NT2/D1 (cell line): ENCODE measurements around the gene USP14.
"Not testable (repeated sequence)": the region's sequence is repeated elsewhere in the genome, so short reads cannot be mapped to it uniquely, and the experiment has no call there.

ENCODE experiments used
- SUZ12 ChIP-seq: IDR thresholded peaks from 2 replicates; pipeline ENCODE4 v1.6.1; 2011; ENCODE audit not compliant: insufficient read length, insufficient read depth; ENCODE audit errors: extremely low read depth
- ZNF274 ChIP-seq: IDR thresholded peaks from 2 replicates; pipeline ENCODE4 v1.6.1; 2011; ENCODE audit warnings: mild to moderate bottlenecking, low read depth, low read length

DNA sequence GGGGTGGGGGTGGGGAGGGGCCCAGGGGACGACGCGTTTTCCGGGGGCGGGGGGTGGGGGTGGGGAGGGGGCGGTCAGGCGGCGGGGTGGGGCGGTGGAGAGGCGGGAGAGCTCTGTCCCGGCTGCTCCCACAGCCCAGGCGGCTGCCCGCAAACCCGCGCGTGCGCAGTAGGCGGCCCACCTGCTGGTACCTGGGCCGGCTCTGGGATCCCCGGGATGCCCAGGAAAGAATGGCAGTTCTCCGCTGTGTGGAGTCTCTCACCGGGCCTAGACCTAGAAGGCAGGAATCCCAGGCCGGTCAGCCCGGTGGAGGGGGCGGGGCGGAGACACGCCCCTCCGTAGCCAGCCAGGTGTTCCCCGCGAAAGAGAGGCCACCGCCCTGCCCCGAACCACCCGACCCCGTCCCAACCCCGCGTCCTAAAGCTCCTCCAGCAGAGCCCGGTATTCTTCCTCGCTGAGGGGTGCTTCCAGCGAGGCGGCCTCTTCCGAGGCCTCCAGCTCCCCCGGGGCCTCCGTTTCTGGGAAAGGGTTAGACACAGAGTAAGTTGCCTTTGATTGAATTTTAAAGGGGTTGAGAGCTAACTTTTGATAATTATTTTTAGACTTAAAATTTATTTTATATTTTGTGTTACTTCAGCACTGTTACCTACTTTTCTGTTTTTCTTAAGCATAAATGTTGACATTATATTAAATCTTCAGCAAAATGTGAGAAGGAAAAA is 46.2 kb upstream of the USP14 start:
- not testable (repeated sequence) for TF ChIP-seq SUZ12, ZNF274
